ENCODE measurements around the gene POLDIP3. TPM values are rescaled to one million over a fixed set of nuclear protein-coding genes. Genes with fewer than 3 reads are reported as not detected.
"Not testable (repeated sequence)": the region's sequence is repeated elsewhere in the genome, so short reads cannot be mapped to it uniquely, and the experiment has no call there.

POLDIP3 gene
- total RNA-seq, 1 donor from 2014 or later: 48.0 TPM

DNA sequence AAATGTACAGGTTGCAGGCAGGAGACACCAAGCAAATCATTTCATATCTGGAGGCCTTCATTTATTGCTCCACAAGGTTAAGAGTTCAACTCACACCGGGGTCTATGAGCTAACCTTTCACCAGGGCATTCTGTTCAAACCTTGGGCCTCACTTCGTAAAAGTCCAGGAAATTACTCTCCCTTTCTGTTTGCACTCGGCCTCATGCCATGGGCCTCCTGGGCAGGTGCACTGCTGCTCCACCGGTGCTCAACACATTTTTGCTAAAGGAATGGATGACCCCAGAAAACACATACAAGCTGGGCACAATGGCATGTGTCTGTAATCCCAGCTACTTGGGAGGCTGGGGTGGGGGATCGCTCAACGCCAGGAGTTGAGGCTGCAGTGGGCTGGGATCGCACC is 78.5 kb downstream of the POLDIP3 start:
- no peak for DNase-seq (ENCODE audit: low spot score)
- Mint-ChIP-seq H3K4me3 (ENCODE audit: unreplicated experiment) (no peak overlapping the region), H3K9me3 (ENCODE audit: low read depth) (no peaks in the 10 kb centered on the region), H3K4me1 (ENCODE audit: low read depth) (peaks cover 4% of the 10 kb centered on the region), H3K27me3 (ENCODE audit: low read depth) (peaks cover 2% of the 10 kb centered on the region), H3K36me3 (ENCODE audit: low read depth) (no peaks in the 10 kb centered on the region), H3K27ac (ENCODE audit: unreplicated experiment) (no peak overlapping the region)
- no peak for TF ChIP-seq CTCF (IDR thresholded peaks at IDR 0.05)

DNA sequence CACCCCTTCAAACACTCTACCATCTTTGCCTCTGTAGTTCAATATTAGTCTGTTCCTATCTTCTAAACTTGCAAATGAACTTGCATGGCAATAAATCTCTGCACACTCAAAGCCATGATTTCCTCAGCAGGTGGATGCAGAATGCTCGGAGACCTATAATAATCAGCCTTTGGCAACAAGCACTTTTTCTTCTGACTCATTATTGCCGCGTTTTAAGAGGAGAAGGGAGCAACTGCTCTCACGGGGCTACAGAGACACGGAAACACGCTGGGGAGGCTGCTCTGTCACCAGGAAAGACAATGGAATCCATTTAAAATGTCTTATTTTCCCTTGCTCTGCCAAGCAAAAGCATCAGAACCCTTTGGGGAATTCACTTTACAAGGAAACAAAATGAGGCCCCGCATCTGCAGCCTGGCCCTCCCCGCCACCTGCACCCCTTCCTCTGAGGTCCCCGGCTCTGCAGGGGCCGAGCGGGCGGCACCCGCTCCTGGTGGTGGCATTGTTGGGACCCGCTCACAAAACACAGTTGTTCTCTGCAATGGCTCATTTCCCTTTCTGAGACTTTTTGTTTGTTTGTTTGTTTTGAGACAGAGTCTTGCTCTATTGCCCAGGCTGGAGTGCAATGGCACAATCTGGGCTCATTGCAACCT is 79.5 kb downstream of the POLDIP3 start:
- not testable (repeated sequence) for H3K36me3 Mint-ChIP-seq (ENCODE audit: low read depth); H3K27me3 Mint-ChIP-seq (ENCODE audit: low read depth); H3K27ac Mint-ChIP-seq (ENCODE audit: unreplicated experiment); H3K9me3 Mint-ChIP-seq (ENCODE audit: low read depth); DNase-seq (ENCODE audit: low spot score); H3K4me1 Mint-ChIP-seq (ENCODE audit: low read depth); H3K4me3 Mint-ChIP-seq (ENCODE audit: unreplicated experiment)

Other genes starting within 250 kb of the POLDIP3 start
- not detected in 3 replicates for gene NFAM1, start 182.5 kb downstream of the POLDIP3 start, total RNA-seq
- gene RRP7A, start 95.1 kb downstream of the POLDIP3 start, total RNA-seq: 33.8 to 39.3 TPM (median 34.8 TPM) in 3 replicates
- 2.8 to 4.0 TPM (median 3.5 TPM) in 3 replicates for gene SERHL2, start 60.9 kb downstream of the POLDIP3 start, total RNA-seq
- 0.85 to 1.8 TPM in 2 of 3 replicates, not detected in the other for gene ATP5MGL, start 25.7 kb upstream of the POLDIP3 start, total RNA-seq
- gene CYB5R3, start 34.5 kb upstream of the POLDIP3 start, total RNA-seq: 279 to 383 TPM (median 382 TPM) in 3 replicates
- gene A4GALT, start 106.0 kb upstream of the POLDIP3 start, total RNA-seq: 5.2 to 23.8 TPM (median 22.0 TPM) in 3 replicates
- gene ARFGAP3, start 242.4 kb upstream of the POLDIP3 start, total RNA-seq: 79.6 to 88.1 TPM (median 80.8 TPM) in 3 replicates

All from chondrocyte (in vitro differentiated cells).